Panc1 (cell line): ENCODE data around the gene NAV1.

Experiments
- POLR2AphosphoS5 ChIP-seq: IDR thresholded peaks from 2 replicates; pipeline ENCODE4 v1.6.1; 2012; ENCODE audit warnings: mild to moderate bottlenecking, low read depth, low read length, moderate library complexity
- SIN3A ChIP-seq: IDR thresholded peaks from 2 replicates; pipeline ENCODE4 v1.6.1; 2012; ENCODE audit warnings: low read depth, mild to moderate bottlenecking, low read length, moderate library complexity, borderline replicate concordance; ENCODE audit not compliant: insufficient read depth
- TCF7L2 ChIP-seq: IDR thresholded peaks from 2 replicates; pipeline ENCODE4 v1.6.1; 2011; ENCODE audit warnings: mild to moderate bottlenecking, low read depth, low read length, inconsistent platforms
- TF ChIP-seq, protein P1 (sequence below): fragments of 450-650 bp; IDR thresholded peaks from 2 replicates; pipeline ENCODE4 v1.5.1; 2017; ENCODE audit warnings: mild to moderate bottlenecking
- TF ChIP-seq, protein P2 (sequence below), 2 experiments: IDR thresholded peaks; 2 replicates each; pipeline ENCODE4 v1.6.1; 2011 to 2012; ENCODE audit warnings: low read depth in 2 of 2, control low read depth in 1 of 2, low read length in 1 of 2, mild to moderate bottlenecking in 1 of 2, moderate library complexity in 1 of 2; ENCODE audit not compliant: insufficient read depth in 1 of 2

DNA sequence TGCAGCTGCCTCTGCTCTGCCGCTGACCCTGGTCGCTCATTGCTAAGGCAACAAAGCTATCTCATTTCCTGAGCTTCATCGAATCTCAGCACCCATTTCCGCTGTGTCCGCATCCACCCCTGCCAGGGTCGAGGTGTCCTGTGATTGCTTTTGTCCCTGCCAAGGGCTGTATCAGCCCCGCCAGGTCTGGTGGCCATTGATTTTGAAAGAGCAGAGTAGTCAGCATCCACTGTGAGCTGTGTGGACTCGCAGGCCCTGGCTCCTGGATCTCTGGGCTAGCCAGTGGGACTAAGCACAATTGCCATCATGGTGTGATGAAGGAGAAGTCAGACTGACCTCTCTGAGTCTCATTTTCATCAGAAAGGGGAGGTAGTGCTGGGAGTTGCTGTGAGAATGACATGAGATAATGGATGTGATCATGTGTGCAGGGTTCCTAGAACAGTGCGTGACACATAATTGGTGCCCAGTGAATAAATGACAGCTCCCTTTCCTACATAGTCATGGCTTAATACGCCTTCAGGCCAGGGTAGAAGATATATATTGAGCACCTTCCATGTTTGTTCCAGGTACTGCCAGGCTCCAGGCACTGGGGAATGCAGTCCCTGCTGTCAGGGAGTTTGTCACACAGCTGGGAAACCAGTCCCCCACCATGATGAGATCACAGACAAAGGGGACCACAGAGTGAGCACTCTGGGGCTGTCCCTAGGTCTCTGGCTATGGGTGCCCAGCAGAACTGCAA, 32.1 kb downstream of the NAV1 start:
- TF ChIP-seq, protein P1, sequence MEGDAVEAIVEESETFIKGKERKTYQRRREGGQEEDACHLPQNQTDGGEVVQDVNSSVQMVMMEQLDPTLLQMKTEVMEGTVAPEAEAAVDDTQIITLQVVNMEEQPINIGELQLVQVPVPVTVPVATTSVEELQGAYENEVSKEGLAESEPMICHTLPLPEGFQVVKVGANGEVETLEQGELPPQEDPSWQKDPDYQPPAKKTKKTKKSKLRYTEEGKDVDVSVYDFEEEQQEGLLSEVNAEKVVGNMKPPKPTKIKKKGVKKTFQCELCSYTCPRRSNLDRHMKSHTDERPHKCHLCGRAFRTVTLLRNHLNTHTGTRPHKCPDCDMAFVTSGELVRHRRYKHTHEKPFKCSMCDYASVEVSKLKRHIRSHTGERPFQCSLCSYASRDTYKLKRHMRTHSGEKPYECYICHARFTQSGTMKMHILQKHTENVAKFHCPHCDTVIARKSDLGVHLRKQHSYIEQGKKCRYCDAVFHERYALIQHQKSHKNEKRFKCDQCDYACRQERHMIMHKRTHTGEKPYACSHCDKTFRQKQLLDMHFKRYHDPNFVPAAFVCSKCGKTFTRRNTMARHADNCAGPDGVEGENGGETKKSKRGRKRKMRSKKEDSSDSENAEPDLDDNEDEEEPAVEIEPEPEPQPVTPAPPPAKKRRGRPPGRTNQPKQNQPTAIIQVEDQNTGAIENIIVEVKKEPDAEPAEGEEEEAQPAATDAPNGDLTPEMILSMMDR = no peak
- TF ChIP-seq, protein P2, sequence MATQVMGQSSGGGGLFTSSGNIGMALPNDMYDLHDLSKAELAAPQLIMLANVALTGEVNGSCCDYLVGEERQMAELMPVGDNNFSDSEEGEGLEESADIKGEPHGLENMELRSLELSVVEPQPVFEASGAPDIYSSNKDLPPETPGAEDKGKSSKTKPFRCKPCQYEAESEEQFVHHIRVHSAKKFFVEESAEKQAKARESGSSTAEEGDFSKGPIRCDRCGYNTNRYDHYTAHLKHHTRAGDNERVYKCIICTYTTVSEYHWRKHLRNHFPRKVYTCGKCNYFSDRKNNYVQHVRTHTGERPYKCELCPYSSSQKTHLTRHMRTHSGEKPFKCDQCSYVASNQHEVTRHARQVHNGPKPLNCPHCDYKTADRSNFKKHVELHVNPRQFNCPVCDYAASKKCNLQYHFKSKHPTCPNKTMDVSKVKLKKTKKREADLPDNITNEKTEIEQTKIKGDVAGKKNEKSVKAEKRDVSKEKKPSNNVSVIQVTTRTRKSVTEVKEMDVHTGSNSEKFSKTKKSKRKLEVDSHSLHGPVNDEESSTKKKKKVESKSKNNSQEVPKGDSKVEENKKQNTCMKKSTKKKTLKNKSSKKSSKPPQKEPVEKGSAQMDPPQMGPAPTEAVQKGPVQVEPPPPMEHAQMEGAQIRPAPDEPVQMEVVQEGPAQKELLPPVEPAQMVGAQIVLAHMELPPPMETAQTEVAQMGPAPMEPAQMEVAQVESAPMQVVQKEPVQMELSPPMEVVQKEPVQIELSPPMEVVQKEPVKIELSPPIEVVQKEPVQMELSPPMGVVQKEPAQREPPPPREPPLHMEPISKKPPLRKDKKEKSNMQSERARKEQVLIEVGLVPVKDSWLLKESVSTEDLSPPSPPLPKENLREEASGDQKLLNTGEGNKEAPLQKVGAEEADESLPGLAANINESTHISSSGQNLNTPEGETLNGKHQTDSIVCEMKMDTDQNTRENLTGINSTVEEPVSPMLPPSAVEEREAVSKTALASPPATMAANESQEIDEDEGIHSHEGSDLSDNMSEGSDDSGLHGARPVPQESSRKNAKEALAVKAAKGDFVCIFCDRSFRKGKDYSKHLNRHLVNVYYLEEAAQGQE (IDR thresholded peaks at IDR 0.05; ENCODE audit: insufficient read depth in 1 of 2, low read depth in 2 of 2, low read length in 1 of 2) = no peak
- TF ChIP-seq POLR2AphosphoS5 (no peak), TCF7L2 (no peak), SIN3A (no peak)
